GM12801 (cell line): ENCODE data around the gene LAMA3.

Experiments used
- TF ChIP-seq, protein P1 (sequence below): IDR thresholded peaks from one replicate; pipeline ENCODE4 v1.5.1; 2011; ENCODE audit warnings: control low read depth; ENCODE audit not compliant: insufficient read length; ENCODE audit errors: extremely low read depth

The LAMA3 gene

DNA sequence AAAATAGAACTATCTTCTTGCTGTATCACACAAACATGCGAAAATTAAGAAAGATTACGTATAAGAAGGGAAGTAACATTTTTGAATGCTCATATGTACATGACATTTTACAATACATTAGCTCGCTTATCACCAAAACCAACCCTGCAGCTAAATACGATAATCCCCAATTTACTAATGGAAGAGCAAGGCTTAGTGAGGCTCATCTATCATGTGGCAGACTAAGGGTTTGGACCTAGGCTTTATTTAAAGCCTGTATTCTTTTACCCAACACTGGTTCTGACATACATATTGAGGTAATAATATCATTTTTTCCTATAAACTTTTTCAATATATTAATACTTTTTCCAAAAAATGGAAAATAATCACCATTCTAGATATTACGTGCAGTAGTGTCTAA lies 208.5 kb downstream of the LAMA3 start:
- TF ChIP-seq, protein P1, sequence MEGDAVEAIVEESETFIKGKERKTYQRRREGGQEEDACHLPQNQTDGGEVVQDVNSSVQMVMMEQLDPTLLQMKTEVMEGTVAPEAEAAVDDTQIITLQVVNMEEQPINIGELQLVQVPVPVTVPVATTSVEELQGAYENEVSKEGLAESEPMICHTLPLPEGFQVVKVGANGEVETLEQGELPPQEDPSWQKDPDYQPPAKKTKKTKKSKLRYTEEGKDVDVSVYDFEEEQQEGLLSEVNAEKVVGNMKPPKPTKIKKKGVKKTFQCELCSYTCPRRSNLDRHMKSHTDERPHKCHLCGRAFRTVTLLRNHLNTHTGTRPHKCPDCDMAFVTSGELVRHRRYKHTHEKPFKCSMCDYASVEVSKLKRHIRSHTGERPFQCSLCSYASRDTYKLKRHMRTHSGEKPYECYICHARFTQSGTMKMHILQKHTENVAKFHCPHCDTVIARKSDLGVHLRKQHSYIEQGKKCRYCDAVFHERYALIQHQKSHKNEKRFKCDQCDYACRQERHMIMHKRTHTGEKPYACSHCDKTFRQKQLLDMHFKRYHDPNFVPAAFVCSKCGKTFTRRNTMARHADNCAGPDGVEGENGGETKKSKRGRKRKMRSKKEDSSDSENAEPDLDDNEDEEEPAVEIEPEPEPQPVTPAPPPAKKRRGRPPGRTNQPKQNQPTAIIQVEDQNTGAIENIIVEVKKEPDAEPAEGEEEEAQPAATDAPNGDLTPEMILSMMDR = no peak

DNA sequence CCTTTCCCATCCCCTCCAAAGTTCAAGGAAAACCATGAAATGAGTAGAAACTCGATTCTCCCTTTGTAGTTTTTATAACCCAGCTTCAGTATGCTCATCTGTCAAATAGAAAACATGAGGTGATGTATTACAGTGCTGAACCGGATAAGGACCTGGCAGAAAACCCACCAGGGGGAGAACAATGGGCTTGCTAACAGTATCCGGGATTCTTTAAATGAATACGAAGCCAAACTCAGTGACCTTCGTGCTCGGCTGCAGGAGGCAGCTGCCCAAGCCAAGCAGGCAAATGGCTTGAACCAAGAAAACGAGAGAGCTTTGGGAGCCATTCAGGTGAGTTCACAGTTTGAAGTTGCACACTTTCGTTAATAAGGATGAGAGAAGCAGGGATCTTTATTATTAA lies 211.7 kb downstream of the LAMA3 start:
- TF ChIP-seq, protein P1 = no peak

DNA sequence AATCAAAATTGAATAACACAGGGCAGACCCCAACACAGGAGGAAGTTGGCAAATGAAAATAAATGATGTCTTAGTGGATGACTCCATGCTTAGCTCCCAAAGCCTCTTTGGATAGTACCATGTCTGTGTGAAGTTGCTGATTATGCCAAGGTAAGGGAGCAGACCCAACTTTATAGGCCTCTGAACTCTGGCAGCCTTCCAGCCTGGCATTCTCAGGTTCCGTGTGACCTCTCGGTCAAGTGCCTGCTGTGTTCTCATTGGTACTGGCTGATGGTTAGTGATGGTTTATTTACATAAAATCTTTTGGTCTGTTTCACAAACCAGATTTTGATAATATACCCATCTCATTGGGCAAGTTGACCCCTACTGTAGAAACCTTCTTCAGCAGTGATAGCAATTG lies 213.1 kb downstream of the LAMA3 start:
- TF ChIP-seq, protein P1 = no peak

DNA sequence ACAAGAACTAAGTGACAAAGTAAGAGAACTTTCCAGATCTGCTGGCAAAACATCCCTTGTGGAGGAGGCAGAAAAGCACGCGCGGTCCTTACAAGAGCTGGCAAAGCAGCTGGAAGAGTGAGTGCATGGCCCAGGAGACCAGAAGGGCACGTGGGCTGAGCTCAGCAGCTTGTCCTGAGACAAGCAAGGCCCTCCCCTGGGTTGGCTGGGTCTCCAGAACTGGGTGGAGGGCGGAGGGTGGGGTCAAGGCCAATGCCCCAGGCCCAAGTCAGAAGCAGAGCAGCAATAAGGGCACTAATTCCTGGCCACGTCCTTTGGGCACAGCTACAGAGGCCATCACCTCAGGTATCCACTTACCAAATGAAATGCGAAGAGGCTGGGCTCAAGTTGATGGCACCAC lies 214.7 kb downstream of the LAMA3 start:
- TF ChIP-seq, protein P1 = no peak

DNA sequence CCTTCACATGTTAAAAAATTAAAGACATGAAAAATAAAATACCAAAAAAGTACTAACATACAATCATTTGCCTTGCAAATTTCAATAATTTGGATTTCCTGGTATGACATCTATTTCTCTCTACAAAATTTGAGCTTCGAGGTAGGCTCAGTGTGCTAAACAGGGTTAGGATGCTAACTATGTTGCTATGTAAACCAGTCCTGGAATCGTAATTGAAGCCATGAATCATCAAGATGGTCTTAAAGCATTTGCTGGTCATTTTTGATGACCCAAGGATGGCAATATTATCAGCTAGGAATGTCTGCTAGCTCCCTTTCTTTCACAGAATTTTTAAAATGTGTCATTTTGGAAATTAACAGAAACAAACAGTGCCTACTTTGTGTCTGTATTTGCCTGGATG lies 217.4 kb downstream of the LAMA3 start:
- TF ChIP-seq, protein P1 = no peak

DNA sequence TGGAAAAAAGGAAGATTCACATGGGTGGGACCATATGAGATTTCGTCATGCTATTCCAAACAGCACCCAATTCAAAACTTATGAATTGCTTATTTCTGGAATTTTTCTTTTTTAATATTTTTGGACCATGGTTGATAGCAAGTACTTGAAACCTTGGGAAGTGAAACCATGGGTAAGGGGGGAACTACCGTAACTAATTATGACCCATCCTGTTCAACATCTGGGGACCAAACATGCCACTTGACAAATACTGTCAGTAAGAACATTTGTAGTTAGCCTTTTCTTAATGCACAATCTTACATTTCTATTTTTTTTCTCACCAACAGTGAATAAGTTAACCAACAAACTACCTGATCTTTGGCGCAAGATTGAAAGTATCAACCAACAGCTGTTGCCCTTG lies 219.6 kb downstream of the LAMA3 start:
- TF ChIP-seq, protein P1 = no peak

DNA sequence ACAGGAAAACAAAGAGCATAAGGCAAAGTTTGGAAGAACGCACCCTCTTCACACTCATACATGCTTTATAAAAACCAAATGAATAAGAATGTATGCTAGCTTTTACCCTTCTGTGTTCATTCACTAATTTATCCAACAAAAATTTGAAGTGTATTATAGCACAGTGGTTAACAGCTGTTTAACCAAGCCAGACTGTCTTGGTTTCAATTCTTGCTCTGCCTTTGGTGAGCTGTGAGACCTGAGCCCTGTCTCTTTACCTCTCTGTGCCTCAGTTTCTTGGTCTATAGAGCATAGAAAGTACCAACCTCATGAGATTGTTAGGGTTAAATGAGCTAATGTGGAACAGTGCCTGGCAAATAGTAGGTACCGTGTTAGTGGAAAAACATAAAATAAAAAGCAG lies 220.8 kb downstream of the LAMA3 start:
- TF ChIP-seq, protein P1 = no peak

DNA sequence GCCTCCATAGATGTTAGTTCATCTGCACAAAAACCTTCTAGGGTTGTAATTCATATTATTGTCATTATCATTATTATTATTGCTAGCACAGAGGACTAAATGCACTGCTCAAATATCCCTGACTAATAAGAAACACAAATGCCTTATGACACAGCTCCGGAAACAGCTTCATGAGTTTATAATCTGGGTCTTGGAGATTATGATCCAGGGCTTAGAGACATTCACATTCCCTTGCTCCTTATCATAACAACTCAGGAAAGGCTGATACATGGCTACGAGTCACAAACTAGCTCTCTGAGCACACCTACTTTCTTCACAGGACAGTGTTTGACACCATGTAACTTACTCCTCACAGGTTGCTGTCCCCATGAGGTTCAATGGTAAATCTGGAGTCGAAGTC lies 223.1 kb downstream of the LAMA3 start:
- TF ChIP-seq, protein P1 = no peak
